Raji (cell line): ENCODE measurements around the gene CHAMP1.

Source experiments
- POLR2A ChIP-seq: IDR thresholded peaks from 2 replicates; pipeline ENCODE4 v1.6.1; 2011; ENCODE audit warnings: low read depth, low read length, control low read depth; ENCODE audit not compliant: insufficient read depth

CHAMP1 gene

GRCh38 chr13:114314074-114314912 is at the start of gene CHAMP1:
Gene CHAMP1 (plus strand): TSS chr13:114314503. CDS start chr13:114323843, 9,340 bp downstream.
- TF ChIP-seq POLR2A = peak; percentile 80

GRCh38 chr13:114264886-114265611 is 49.3 kb upstream of the CHAMP1 start:
- TF ChIP-seq POLR2A = no peak

- no peak for TF ChIP-seq POLR2A
Measured at GRCh38 chr13:114266241-114266640, 48.1 kb upstream of the CHAMP1 start.

GRCh38 chr13:114268344-114269280 is 45.7 kb upstream of the CHAMP1 start:
- TF ChIP-seq POLR2A = no peak

- TF ChIP-seq POLR2A = no peak
Measured at GRCh38 chr13:114269281-114269770, 45.0 kb upstream of the CHAMP1 start.

GRCh38 chr13:114272977-114273376 is 41.3 kb upstream of the CHAMP1 start:
- TF ChIP-seq POLR2A = no peak

- TF ChIP-seq POLR2A = no peak
Measured at GRCh38 chr13:114275304-114275703, 39.0 kb upstream of the CHAMP1 start.

- no peak for TF ChIP-seq POLR2A
Measured at GRCh38 chr13:114279146-114279545, 35.2 kb upstream of the CHAMP1 start.

- no peak for TF ChIP-seq POLR2A
Measured at GRCh38 chr13:114279758-114280355, 34.4 kb upstream of the CHAMP1 start.

- TF ChIP-seq POLR2A = peak; percentile 77
Measured at GRCh38 chr13:114281351-114282040, 32.8 kb upstream of the CHAMP1 start, which contains the start of gene UPF3A. Gene UPF3A (plus strand): TSS chr13:114281601. CDS start chr13:114281640, 39 bp downstream.

- TF ChIP-seq POLR2A = no peak
Measured at GRCh38 chr13:114282041-114282670, 32.1 kb upstream of the CHAMP1 start.

- TF ChIP-seq POLR2A = no peak
Measured at GRCh38 chr13:114283576-114283975, 30.7 kb upstream of the CHAMP1 start.

- no peak for TF ChIP-seq POLR2A
Measured at GRCh38 chr13:114284680-114285079, 29.6 kb upstream of the CHAMP1 start.
